Ammon's horn (tissue), 1 donor: Measurements from ENCODE around the gene ZBTB4.
A peak's percentile ranks its signal among the peaks of the same experiment; 100 is the strongest.
"Not testable (repeated sequence)": the region's sequence is repeated elsewhere in the genome, so short reads cannot be mapped to it uniquely, and the experiment has no call there.

ENCODE experiments used
- DNase-seq: peaks from one replicate; pipeline ENCODE4 v3.0.0-alpha.2; 2016; ENCODE audit warnings: low spot score

The ZBTB4 gene

GRCh38 chr17:7470457-7470973 is 8.9 kb downstream of the ZBTB4 start:
- DNase-seq, result not testable (repeated sequence)

GRCh38 chr17:7469843-7470242 is 9.6 kb downstream of the ZBTB4 start:
- DNase-seq, result not testable (repeated sequence)

- DNase-seq, result no peak
These were observed 10.5 kb downstream of the ZBTB4 start for GRCh38 chr17:7468804-7469389.

GRCh38 chr17:7468290-7468689 is 11.1 kb downstream of the ZBTB4 start:
- DNase-seq, result no peak

GRCh38 chr17:7467498-7467897 is 11.9 kb downstream of the ZBTB4 start:
- DNase-seq, result no peak

GRCh38 chr17:7466639-7467341 is 12.6 kb downstream of the ZBTB4 start:
- DNase-seq, result peak; percentile 31

GRCh38 chr17:7466318-7466638 is 13.2 kb downstream of the ZBTB4 start:
- DNase-seq, result no peak

GRCh38 chr17:7465597-7466275 is 13.7 kb downstream of the ZBTB4 start:
- DNase-seq, result no peak

- DNase-seq, result no peak
These were observed 15.3 kb downstream of the ZBTB4 start for GRCh38 chr17:7464081-7464480.

GRCh38 chr17:7463372-7463846 is 16.0 kb downstream of the ZBTB4 start:
- no peak for DNase-seq

- DNase-seq, result no peak
These were observed 16.7 kb downstream of the ZBTB4 start for GRCh38 chr17:7462474-7463371.

GRCh38 chr17:7460850-7461660 is 18.4 kb downstream of the ZBTB4 start:
- DNase-seq, result no peak

- DNase-seq, result no peak
These were observed 19.4 kb downstream of the ZBTB4 start for GRCh38 chr17:7459961-7460545.

- DNase-seq, result no peak
These were observed 31.0 kb downstream of the ZBTB4 start for GRCh38 chr17:7448461-7448860.

- no peak for DNase-seq
These were observed 33.8 kb downstream of the ZBTB4 start for GRCh38 chr17:7445619-7445968.

- DNase-seq, result peak; percentile 87
These were observed 34.5 kb downstream of the ZBTB4 start, which contains the start of gene CHRNB1 for GRCh38 chr17:7444682-7445618. Gene CHRNB1 (plus strand): TSS chr17:7445061. CDS start chr17:7445128, 67 bp downstream.

GRCh38 chr17:7443499-7444485 is 35.6 kb downstream of the ZBTB4 start:
- no peak for DNase-seq

- no peak for DNase-seq
These were observed 37.3 kb downstream of the ZBTB4 start for GRCh38 chr17:7442142-7442541.
